Measurements from ENCODE around the gene SLC35B4. TPM values are rescaled to one million over a fixed set of nuclear protein-coding genes. Genes with fewer than 3 reads are reported as not detected.

The SLC35B4 gene
- total RNA-seq, 4 donors from 2014 or later: 3.7 to 8.6 (median 7.0) TPM

GRCh38 chr7:134343796-134344195 lies 27.1 kb upstream of the SLC35B4 start:
- TF ChIP-seq POLR2A (IDR thresholded peaks at IDR 0.05) (no peak), CTCF (IDR thresholded peaks at IDR 0.05) (no peak)
- Histone ChIP-seq H3K4me3 (no peak overlapping the region), H3K27me3 (peaks cover 0 to 20% (median 0%) of the 10 kb centered on the region in 4 donors), H3K36me3 (no peaks in the 10 kb centered on the region), H3K27ac (no peak overlapping the region), H3K4me1 (no peaks in the 10 kb centered on the region), H3K9me3 (no peaks in the 10 kb centered on the region)
- WGBS, 2 donors: 63 to 85% methylated on average over 6 of the region's 6 CpGs
- intact Hi-C loops (cut with DNase I): no loop called here
- DNase-seq: no peak

GRCh38 chr7:134343136-134343535 lies 26.4 kb upstream of the SLC35B4 start:
- Histone ChIP-seq H3K36me3 (no peaks in the 10 kb centered on the region), H3K4me3 (no peak overlapping the region), H3K9me3 (no peaks in the 10 kb centered on the region), H3K27ac (no peak overlapping the region), H3K4me1 (no peaks in the 10 kb centered on the region), H3K27me3 (peaks cover 0 to 20% (median 0%) of the 10 kb centered on the region in 4 donors)
- intact Hi-C loops (cut with DNase I): no loop called here
- DNase-seq: no peak
- TF ChIP-seq POLR2A (IDR thresholded peaks at IDR 0.05) (no peak), CTCF (IDR thresholded peaks at IDR 0.05) (no peak)

GRCh38 chr7:134339475-134339874 lies 22.7 kb upstream of the SLC35B4 start:
- TF ChIP-seq CTCF (IDR thresholded peaks at IDR 0.05) (no peak), POLR2A (IDR thresholded peaks at IDR 0.05) (no peak)
- Histone ChIP-seq H3K4me1 (no peaks in the 10 kb centered on the region), H3K27me3 (no peaks in the 10 kb centered on the region), H3K27ac (no peak overlapping the region), H3K9me3 (no peaks in the 10 kb centered on the region), H3K36me3 (no peaks in the 10 kb centered on the region), H3K4me3 (no peak overlapping the region)
- 70 to 76% methylated on average over 4 of the region's 4 CpGs for WGBS, 2 donors
- no peak for DNase-seq
- intact Hi-C loops (cut with DNase I): no loop called here

- H3K36me3 ChIP-seq: no peaks in the 10 kb centered on the region
- H3K4me1 ChIP-seq: no peaks in the 10 kb centered on the region
- no peak for DNase-seq
- TF ChIP-seq CTCF (IDR thresholded peaks at IDR 0.05): no peak
- TF ChIP-seq POLR2A (IDR thresholded peaks at IDR 0.05): no peak
- H3K27ac ChIP-seq: no peak overlapping the region
- intact Hi-C loops (cut with DNase I): no loop called here
- no peaks in the 10 kb centered on the region for H3K27me3 ChIP-seq
- H3K4me3 ChIP-seq: no peak overlapping the region
- 92 to 100% methylated on average over 1 of the region's 1 CpG for WGBS, 2 donors
- H3K9me3 ChIP-seq: no peaks in the 10 kb centered on the region
Measured at GRCh38 chr7:134337980-134338379, 21.2 kb upstream of the SLC35B4 start.

GRCh38 chr7:134334408-134334807 lies 17.7 kb upstream of the SLC35B4 start:
- Histone ChIP-seq H3K27ac (no peak overlapping the region), H3K9me3 (no peaks in the 10 kb centered on the region), H3K36me3 (no peaks in the 10 kb centered on the region), H3K4me1 (no peaks in the 10 kb centered on the region), H3K4me3 (no peak overlapping the region), H3K27me3 (peaks cover 0 to 20% (median 0%) of the 10 kb centered on the region in 4 donors)
- intact Hi-C loops (cut with DNase I): no loop called here
- no peak for DNase-seq
- 69 to 77% methylated on average over 4 of the region's 4 CpGs for WGBS, 2 donors
- TF ChIP-seq POLR2A (IDR thresholded peaks at IDR 0.05) (no peak), CTCF (IDR thresholded peaks at IDR 0.05) (no peak)
